HL-60/S4 treated with retinoic acid at 250 ng/mL for 4 days and 3 days (cell line): ENCODE data around the gene DOHH.
"Not testable (repeated sequence)": the region's sequence is repeated elsewhere in the genome, so short reads cannot be mapped to it uniquely, and the experiment has no call there.

Source experiments
- in situ Hi-C: fragments of 300-500 bp; cut with MboI; formaldehyde crosslinking; loops from 2 replicates; pipeline ENCODE4 v1.7.0; 2022; ENCODE audit warnings: low sequenced_read_pairs

The DOHH gene

GRCh38 chr19:3446657-3447056 is 53.8 kb downstream of the DOHH start:
- in situ Hi-C loops = not testable (repeated sequence)

- in situ Hi-C loops = no loop called here
Measured at GRCh38 chr19:3444695-3445234, 55.7 kb downstream of the DOHH start.

- in situ Hi-C loops = no loop called here
Measured at GRCh38 chr19:3443840-3444694, 56.4 kb downstream of the DOHH start.

- in situ Hi-C loops = no loop called here
Measured at GRCh38 chr19:3442487-3443071, 57.9 kb downstream of the DOHH start.

- in situ Hi-C loops = no loop called here
Measured at GRCh38 chr19:3441986-3442329, 58.5 kb downstream of the DOHH start.

GRCh38 chr19:3441089-3441985 is 59.1 kb downstream of the DOHH start:
- in situ Hi-C loops = no loop called here
